ENCODE results near the gene OR10A6.

Gene OR10A6

GRCh38 chr11:7931168-7931567 lies at the start of gene OR10A6:
Gene OR10A6 (minus strand): TSS chr11:7931268. CDS start chr11:7928662, 2,606 bp downstream.
- no peak for DNase-seq

DNA sequence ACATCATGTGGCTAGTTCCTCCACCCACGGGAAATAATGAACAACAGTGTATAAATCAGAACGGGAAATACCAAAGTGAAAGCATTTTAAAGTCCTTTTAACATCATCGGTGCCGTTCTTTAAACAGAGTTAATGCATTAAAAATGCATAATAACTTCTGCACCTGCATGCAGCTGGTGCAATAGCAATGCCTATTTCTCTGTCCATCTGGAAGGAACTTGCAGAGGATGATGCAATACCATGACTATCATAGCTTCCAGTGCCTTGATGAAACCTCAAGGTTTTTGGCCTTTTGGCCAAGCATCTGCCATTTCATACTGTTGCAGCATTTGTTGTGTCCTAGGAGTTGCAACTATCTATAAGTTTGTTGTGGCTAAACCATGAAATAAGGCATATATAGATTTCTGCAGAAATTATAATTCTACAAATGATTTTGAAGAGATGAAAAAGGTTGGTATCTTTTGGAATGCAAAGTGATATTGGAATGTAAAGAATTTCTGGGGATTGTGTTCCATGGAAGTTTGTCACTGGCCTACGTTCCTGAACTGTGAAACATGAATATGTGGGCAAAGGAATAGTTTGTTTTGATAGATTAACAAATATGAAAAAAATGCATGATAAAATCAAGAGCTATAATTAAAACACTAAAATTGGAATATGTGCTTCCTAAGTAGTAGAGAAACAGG lies 46.3 kb upstream of the OR10A6 start:
- no peak for DNase-seq

DNA sequence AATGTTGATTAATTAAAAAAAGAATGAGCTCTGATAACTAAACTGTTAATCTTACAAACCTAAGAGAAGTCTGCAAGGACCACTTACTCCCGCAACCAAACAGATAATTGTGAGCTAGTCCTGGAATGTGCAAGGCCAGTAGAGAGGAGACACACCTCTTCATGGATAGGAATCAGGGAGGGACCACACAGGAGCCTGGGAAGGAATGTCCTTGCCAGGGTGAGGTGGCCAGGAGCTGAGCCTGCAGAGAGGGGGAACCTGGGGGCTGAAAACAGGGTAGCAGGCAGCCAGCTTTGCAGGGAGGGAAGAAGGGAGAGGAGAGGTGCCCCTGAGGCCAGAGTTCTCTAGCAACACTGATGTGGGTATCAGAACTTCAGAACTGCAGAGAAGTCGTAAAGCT lies 43.6 kb upstream of the OR10A6 start:
- no peak for DNase-seq

DNA sequence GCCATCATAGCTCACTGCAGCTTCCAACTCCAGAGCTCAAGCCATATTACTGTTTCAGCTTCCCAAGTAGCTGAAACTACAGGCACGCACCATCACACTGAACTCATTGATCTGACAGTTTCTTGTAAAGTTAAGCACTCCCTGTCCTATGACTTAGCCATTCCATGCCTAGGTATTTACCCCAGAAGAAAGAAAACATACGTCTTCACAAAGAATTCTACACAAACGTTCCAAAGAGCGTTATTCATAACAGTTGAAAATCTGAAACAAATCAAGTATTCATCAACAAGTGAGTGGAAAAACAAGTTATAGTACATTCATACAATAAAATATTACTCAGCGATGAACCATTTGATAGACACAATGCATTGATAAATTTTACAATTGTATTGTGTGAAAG lies 41.9 kb upstream of the OR10A6 start:
- DNase-seq, result no peak

- DNase-seq, result no peak
These were observed 40.8 kb upstream of the OR10A6 start for GRCh38 chr11:7971846-7972245.

DNA sequence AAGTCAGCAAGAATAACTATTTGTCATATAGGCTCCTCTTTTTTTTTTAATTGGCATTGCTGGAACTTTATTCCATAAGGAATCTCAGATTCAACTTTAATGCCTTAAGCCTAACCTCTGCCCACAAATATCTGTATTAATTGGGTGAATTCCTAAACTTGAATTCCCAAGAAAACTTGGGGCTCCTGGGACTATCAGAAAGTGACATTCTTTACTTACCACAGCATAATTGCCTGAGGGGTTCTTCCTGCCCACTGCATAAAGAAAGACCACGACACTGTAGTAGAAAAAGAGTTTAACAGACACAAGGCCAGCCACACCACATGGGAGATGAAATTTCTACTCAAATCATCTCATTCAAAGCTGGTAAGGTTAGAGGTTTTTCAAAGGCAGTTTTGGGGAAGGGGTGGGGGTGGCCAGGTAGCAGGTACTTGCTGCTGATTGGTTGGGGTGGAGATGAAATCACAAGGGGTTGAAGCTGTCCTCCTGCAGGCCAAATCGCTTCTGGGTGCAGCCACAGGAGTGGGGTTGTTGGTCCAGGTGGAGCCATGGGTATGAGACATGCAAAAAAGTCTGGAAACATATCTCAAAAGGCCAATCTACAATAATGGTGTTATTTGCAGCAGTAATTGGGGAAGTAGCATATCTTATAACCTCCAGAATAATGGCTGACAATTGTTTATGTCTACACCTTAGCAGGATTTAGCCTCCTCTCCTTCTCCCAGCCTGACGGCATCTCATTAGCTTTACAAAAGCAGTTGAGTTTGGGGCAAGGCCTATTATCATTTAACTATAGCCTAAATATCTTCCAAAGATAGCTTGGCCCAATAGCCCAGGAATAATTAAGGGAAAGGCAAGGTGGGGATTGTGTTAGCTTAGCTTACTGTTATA lies 38.9 kb upstream of the OR10A6 start:
- DNase-seq, result no peak

DNA sequence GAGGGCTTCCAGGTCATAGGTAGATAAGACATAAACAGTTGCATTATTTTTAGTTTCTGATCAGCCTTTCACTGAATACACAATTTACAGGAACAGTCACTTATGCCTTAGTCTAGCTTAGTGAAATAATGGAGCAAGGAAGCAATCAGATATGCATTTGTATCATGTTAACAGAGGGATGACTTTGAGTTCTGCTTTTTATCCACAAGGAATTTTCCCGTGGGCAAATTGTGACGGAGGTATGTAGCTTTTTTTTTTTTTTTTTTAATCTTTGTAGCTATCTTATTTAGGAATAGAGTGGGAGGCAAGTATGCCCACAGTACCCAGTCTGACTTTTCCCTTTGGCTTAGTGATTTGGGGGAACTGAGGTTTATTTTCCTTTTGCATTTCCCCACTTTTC lies 37.6 kb upstream of the OR10A6 start:
- DNase-seq, result no peak

GRCh38 chr11:7967826-7968225 lies 36.8 kb upstream of the OR10A6 start:
- no peak for DNase-seq

GRCh38 chr11:7967097-7967496 lies 36.0 kb upstream of the OR10A6 start:
- DNase-seq, result no peak

DNA sequence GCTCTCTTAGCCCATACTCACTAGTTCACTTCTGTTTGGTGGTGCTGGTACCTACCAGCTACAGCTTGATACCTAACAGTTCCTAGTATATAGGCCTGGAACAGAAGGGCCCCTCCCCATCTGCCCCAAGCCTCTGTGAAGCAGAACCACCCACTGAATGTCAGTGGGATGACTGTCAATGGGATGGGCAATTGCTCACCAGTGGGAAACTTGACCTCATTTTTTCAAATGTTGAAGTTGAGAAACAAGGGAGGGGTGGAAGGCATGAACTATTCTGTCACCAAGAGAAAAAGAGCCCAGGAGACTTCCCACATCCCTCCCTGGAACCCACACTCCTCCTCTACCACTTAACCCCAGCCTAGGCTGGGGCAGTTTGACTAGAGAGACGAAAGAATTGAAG lies 34.3 kb upstream of the OR10A6 start, which contains the start of gene NLRP10:
NLRP10 (minus strand) TSS at position 62 of the 400 bp plus-strand sequence. CDS start 1,952 bp downstream, outside the sequence.
- DNase-seq, result no peak

DNA sequence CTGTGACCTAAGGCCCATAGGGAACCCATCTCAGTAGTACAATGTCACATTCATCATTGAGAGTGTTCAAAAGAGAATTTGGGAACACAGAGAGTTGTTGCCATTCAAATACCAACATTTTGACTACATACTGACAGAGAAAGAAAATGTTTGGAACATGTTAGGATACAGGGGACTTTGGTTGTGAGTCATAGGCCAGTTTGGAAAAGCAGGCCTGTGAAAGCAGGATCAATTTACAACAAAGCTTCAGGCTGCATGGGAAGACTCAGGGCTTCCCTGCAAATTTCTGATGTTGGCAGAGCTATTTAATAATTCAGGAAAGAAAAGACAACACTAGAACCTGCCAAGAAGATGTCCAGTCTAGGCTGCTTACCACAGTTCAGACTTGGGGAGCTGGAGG lies 33.8 kb upstream of the OR10A6 start:
- no peak for DNase-seq

- no peak for DNase-seq
These were observed 33.2 kb upstream of the OR10A6 start for GRCh38 chr11:7964261-7964660.

DNA sequence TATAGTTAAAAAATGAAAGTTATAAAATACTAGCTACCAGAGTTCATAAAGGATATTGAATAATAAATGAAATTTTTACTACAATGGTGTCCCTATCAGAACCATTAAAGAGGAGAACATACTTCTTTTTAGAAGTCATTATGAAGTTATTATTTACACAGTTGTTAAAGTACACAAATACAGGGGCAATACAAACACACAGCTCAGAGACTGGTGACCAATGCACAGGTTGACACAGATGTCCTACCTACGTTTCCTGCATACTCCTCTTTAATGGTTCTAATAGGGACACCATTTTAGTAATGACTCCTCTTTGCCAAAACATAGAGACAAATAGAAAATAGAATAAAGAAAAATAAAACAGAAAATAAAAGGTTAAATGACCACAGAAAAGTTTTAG lies 24.1 kb upstream of the OR10A6 start:
- DNase-seq, result no peak

- no peak for DNase-seq
These were observed 18.9 kb upstream of the OR10A6 start for GRCh38 chr11:7949934-7950333.

DNA sequence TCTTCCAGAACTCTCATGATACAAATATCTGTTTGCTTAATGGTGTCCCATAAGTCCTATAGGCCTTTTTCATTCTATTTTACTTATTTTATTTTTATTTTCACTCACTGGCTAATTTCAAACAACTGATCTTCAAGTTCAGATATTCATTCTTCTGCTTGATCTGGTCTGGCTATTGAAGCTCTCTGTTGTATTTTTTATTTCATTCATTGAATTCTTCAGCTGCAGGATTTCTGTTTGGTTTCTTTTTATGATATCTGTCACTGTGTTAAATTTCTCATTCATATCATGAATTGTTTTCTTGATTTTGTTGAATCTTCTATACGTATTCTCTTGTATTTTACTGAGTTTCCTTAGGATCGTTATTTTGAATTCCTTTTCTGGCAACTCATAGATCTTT lies 13.1 kb upstream of the OR10A6 start:
- no peak for DNase-seq

DNA sequence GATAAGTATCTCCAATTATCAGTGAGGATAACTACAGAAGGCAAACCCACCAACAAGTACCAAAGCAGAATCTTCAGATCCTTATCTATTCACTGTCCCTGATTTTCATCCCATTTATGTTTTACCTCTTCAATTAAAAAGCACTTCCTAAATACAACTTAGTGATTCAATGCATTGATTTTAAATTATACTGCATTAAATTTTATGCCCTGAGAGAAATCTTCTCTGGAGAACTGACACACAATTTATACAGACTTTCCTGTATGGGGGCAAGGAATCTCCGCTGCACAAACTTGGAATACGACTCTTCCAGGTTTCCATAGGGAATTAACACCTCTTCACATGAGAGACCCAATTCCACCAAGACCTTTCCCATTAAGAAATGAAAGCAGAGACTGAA lies 10.5 kb upstream of the OR10A6 start, which contains the start of gene OR10A3:
OR10A3 (minus strand) TSS at position 101 of the 400 bp plus-strand sequence. CDS start 2,188 bp downstream, outside the sequence.
- no peak for DNase-seq

- no peak for DNase-seq
These were observed 10.1 kb upstream of the OR10A6 start for GRCh38 chr11:7941146-7941545.

DNA sequence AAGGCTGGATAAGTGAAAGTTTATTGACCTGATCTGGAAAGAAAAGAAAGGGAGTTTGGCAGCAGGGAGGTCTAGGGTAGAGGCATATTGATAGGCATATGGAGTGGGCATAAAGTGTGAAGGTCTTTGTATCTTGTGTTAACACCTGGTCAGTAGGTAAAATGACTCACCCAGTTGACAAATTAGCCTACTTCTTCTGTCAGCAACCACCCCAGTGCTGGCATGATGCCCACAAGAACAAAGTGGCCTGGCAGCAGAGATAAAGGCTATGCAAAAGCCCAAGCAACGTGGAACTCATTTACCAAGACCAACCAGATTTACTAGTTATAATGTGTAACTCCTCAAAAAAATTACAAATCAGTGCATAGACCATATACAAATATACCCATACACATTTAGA lies 5.5 kb upstream of the OR10A6 start:
- DNase-seq, result no peak

DNA sequence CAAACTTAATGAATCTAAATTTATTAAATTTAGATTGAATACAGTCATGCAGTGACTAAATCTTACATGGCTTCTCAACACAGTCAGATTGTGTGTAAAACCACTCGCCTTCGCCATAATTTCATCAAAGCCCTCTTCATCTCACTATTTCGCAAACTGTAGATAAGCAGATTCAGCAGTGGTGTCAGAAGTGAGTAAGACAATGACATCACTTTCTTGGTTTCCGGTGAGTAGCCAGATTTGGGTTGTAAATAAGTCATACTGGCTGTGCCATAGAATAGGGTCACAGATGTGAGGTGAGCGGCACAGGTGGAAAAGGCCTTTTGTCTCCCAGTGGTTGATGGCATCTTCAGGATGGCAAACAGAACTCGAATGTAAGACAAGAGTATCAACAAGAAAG lies 3.4 kb downstream of the OR10A6 start:
- no peak for DNase-seq

DNA sequence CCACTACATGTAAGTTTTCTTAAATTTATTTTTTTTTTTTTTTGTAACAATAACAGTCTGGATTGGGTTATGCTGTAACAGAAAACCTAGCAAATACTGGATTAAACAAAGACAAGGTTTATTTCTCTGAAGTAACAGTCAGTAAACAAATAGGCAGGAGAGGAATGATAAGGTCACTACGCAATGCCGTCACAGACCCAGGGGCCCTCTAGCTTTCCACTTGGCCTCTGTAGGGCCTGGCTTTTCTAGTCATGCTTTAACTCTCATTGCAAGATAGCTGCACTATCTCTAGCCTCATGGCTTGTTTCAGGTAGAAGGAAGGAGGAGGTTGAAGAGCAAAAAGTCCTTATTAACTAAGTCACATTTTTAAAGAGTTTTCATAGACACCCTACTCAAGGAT lies 6.5 kb downstream of the OR10A6 start:
- DNase-seq, result no peak

- no peak for DNase-seq
These were observed 12.9 kb downstream of the OR10A6 start for GRCh38 chr11:7918141-7918540.

DNA sequence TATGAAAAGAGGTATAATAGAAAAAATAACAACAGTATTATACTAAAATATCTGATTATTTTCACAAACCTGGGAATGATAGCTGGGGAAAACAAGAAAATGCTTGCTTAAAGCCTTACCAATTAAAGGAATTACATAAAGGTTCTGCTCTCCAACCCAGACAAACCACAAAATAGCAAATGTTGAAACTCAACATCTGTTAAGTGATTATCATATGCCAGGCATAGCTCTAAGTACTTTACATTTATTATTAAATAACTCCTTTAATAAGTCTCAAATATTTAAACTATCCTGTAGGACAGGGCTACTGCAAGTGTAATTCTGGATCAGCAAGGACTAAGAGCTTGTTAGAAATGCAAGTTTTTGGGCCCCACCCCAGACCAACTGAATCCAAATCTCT lies 20.1 kb downstream of the OR10A6 start:
- no peak for DNase-seq

GRCh38 chr11:7910286-7910788 lies 20.7 kb downstream of the OR10A6 start:
- DNase-seq, result no peak

All from stimulated activated CD8-positive, alpha-beta memory T cell treated with anti-CD3 and anti-CD28 coated beads, Interleukin-4, amount 100 ng/mL, for 48 hours (primary cell).